Measurements from ENCODE around the gene SMIM1.

DNA sequence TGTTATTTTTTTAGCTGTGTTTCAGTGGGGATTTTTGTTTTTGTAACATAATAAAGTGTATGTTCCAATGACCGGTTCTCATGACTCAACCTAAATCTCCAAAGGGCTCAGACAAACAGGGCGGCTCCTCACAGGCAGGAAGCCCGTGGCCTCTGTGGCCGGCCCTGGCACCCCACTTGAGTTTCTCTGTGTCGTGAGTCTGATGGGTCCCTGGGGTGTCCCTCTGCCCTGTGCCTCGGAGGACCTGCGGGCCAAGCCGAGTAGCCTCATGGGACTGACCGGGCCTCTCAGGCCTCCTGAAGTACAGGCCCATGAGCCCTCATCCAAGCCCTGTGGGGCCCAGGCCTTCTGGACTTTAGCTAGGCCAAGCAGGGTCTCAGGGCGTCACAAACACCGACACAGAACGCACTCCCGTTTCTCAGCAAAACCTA, 36.4 kb upstream of the SMIM1 start:
- TF ChIP-seq MAFK (IDR thresholded peaks at IDR 0.05; ENCODE audit: partially characterized antibody) (no peak), CBX8 (IDR thresholded peaks at IDR 0.05) (no peak), POLR2A (IDR thresholded peaks at IDR 0.05; ENCODE audit: low read length) (no peak), RFX5 (IDR thresholded peaks at IDR 0.05) (no peak), SMC3 (IDR thresholded peaks at IDR 0.05) (no peak), ZC3H11A (IDR thresholded peaks at IDR 0.05) (no peak)
- TF ChIP-seq, protein P1, sequence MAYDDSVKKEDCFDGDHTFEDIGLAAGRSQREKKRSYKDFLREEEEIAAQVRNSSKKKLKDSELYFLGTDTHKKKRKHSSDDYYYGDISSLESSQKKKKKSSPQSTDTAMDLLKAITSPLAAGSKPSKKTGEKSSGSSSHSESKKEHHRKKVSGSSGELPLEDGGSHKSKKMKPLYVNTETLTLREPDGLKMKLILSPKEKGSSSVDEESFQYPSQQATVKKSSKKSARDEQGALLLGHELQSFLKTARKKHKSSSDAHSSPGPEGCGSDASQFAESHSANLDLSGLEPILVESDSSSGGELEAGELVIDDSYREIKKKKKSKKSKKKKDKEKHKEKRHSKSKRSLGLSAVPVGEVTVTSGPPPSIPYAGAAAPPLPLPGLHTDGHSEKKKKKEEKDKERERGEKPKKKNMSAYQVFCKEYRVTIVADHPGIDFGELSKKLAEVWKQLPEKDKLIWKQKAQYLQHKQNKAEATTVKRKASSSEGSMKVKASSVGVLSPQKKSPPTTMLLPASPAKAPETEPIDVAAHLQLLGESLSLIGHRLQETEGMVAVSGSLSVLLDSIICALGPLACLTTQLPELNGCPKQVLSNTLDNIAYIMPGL (CRISPR knock-in tag; IDR thresholded peaks at IDR 0.05; ENCODE audit: borderline replicate concordance), result no peak
- TF ChIP-seq, protein P2, sequence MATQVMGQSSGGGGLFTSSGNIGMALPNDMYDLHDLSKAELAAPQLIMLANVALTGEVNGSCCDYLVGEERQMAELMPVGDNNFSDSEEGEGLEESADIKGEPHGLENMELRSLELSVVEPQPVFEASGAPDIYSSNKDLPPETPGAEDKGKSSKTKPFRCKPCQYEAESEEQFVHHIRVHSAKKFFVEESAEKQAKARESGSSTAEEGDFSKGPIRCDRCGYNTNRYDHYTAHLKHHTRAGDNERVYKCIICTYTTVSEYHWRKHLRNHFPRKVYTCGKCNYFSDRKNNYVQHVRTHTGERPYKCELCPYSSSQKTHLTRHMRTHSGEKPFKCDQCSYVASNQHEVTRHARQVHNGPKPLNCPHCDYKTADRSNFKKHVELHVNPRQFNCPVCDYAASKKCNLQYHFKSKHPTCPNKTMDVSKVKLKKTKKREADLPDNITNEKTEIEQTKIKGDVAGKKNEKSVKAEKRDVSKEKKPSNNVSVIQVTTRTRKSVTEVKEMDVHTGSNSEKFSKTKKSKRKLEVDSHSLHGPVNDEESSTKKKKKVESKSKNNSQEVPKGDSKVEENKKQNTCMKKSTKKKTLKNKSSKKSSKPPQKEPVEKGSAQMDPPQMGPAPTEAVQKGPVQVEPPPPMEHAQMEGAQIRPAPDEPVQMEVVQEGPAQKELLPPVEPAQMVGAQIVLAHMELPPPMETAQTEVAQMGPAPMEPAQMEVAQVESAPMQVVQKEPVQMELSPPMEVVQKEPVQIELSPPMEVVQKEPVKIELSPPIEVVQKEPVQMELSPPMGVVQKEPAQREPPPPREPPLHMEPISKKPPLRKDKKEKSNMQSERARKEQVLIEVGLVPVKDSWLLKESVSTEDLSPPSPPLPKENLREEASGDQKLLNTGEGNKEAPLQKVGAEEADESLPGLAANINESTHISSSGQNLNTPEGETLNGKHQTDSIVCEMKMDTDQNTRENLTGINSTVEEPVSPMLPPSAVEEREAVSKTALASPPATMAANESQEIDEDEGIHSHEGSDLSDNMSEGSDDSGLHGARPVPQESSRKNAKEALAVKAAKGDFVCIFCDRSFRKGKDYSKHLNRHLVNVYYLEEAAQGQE (IDR thresholded peaks at IDR 0.05), result no peak
- TF ChIP-seq, protein P3, sequence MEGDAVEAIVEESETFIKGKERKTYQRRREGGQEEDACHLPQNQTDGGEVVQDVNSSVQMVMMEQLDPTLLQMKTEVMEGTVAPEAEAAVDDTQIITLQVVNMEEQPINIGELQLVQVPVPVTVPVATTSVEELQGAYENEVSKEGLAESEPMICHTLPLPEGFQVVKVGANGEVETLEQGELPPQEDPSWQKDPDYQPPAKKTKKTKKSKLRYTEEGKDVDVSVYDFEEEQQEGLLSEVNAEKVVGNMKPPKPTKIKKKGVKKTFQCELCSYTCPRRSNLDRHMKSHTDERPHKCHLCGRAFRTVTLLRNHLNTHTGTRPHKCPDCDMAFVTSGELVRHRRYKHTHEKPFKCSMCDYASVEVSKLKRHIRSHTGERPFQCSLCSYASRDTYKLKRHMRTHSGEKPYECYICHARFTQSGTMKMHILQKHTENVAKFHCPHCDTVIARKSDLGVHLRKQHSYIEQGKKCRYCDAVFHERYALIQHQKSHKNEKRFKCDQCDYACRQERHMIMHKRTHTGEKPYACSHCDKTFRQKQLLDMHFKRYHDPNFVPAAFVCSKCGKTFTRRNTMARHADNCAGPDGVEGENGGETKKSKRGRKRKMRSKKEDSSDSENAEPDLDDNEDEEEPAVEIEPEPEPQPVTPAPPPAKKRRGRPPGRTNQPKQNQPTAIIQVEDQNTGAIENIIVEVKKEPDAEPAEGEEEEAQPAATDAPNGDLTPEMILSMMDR (IDR thresholded peaks at IDR 0.05), result no peak
